Erythroblast (primary cell): ENCODE results near the gene SOX12.

ENCODE experiments used
- GATA1 ChIP-seq: IDR thresholded peaks from 2 replicates; pipeline ENCODE4 v1.6.1; 2011; ENCODE audit warnings: low read depth, mild to moderate bottlenecking, control low read depth, low read length, moderate library complexity
- POLR2A ChIP-seq: IDR thresholded peaks from 2 replicates; pipeline ENCODE4 v1.6.1; 2011; ENCODE audit warnings: mild to moderate bottlenecking, low read length

- no peak for TF ChIP-seq POLR2A
- no peak for TF ChIP-seq GATA1
Measured at GRCh38 chr20:309841-310644, 15.3 kb upstream of the SOX12 start.
